GM23338 (cell line): ENCODE results near the gene CTSF.

Experiments used
- CREB1 ChIP-seq: fragments of 250-450 bp; sonication (Bioruptor Pico); IDR thresholded peaks from 2 replicates; pipeline ENCODE4 v1.5.0; 2020; ENCODE audit warnings: low read depth, mild to moderate bottlenecking, moderate library complexity
- EZH2 ChIP-seq: fragments of 200-600 bp; sonication (generic); IDR thresholded peaks from one replicate; pipeline ENCODE4 v1.8.0; 2017; ENCODE audit warnings: antibody characterized with exemption, mild to moderate bottlenecking, low read depth; ENCODE audit not compliant: unreplicated experiment
- EZH2phosphoT487 ChIP-seq: fragments of 200-600 bp; sonication (generic); IDR thresholded peaks from one replicate; pipeline ENCODE4 v1.8.1; 2018; ENCODE audit warnings: antibody characterized with exemption; ENCODE audit not compliant: unreplicated experiment
- NANOG ChIP-seq: IDR thresholded peaks from 2 replicates; pipeline ENCODE4 v1.6.1; 2016; ENCODE audit warnings: antibody characterized with exemption, borderline replicate concordance
- POLR2AphosphoS5 ChIP-seq: IDR thresholded peaks from 2 replicates; pipeline ENCODE4 v1.6.1; 2016; ENCODE audit warnings: antibody characterized with exemption, low read depth
- TF ChIP-seq, protein P1 (sequence below), 2 experiments: fragments of 200-600 bp in 1 of 2; sonication (generic) in 1 of 2; conservative IDR thresholded peaks; 2 replicates each; pipeline versions ENCODE4 v1.5.1 to v1.6.1; 2016 to 2017; ENCODE audit warnings: antibody characterized with exemption in 2 of 2, low read depth in 2 of 2, mild to moderate bottlenecking in 2 of 2, moderate library complexity in 1 of 2
- TF ChIP-seq, protein P2 (sequence below): IDR thresholded peaks from one replicate; pipeline ENCODE4 v1.6.1; 2018; ENCODE audit warnings: antibody characterized with exemption; ENCODE audit not compliant: unreplicated experiment

DNA sequence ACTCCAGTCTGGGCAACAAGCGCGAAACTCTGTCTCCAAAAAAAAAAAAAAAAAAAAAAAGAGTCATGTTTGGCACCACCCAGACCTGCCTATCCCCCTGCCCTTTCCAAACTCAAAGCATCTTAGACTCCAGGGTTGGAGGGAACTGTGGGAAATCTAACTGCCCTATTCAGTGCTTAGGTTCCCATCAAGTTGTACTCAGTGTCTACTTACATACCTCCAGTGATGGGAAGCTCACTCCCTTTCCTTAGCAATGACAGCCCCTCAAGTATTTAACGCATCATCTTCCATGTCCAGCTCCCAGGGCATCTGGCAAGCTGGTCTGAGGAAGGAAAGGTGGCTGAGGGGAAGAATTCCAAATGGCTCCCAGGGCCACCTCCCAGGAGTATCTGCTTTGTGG, 18.7 kb downstream of the CTSF start:
- TF ChIP-seq, protein P1, sequence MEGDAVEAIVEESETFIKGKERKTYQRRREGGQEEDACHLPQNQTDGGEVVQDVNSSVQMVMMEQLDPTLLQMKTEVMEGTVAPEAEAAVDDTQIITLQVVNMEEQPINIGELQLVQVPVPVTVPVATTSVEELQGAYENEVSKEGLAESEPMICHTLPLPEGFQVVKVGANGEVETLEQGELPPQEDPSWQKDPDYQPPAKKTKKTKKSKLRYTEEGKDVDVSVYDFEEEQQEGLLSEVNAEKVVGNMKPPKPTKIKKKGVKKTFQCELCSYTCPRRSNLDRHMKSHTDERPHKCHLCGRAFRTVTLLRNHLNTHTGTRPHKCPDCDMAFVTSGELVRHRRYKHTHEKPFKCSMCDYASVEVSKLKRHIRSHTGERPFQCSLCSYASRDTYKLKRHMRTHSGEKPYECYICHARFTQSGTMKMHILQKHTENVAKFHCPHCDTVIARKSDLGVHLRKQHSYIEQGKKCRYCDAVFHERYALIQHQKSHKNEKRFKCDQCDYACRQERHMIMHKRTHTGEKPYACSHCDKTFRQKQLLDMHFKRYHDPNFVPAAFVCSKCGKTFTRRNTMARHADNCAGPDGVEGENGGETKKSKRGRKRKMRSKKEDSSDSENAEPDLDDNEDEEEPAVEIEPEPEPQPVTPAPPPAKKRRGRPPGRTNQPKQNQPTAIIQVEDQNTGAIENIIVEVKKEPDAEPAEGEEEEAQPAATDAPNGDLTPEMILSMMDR (conservative IDR thresholded peaks at IDR 0.05; ENCODE audit: low read depth in 2 of 2), result no peak
- TF ChIP-seq EZH2phosphoT487 (no peak), EZH2 (no peak), POLR2AphosphoS5 (no peak), NANOG (no peak), CREB1 (CRISPR knock-in tag) (no peak)
- TF ChIP-seq, protein P2, sequence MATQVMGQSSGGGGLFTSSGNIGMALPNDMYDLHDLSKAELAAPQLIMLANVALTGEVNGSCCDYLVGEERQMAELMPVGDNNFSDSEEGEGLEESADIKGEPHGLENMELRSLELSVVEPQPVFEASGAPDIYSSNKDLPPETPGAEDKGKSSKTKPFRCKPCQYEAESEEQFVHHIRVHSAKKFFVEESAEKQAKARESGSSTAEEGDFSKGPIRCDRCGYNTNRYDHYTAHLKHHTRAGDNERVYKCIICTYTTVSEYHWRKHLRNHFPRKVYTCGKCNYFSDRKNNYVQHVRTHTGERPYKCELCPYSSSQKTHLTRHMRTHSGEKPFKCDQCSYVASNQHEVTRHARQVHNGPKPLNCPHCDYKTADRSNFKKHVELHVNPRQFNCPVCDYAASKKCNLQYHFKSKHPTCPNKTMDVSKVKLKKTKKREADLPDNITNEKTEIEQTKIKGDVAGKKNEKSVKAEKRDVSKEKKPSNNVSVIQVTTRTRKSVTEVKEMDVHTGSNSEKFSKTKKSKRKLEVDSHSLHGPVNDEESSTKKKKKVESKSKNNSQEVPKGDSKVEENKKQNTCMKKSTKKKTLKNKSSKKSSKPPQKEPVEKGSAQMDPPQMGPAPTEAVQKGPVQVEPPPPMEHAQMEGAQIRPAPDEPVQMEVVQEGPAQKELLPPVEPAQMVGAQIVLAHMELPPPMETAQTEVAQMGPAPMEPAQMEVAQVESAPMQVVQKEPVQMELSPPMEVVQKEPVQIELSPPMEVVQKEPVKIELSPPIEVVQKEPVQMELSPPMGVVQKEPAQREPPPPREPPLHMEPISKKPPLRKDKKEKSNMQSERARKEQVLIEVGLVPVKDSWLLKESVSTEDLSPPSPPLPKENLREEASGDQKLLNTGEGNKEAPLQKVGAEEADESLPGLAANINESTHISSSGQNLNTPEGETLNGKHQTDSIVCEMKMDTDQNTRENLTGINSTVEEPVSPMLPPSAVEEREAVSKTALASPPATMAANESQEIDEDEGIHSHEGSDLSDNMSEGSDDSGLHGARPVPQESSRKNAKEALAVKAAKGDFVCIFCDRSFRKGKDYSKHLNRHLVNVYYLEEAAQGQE, result no peak
